Activated CD8-positive, alpha-beta memory T cell treated with anti-CD3 and anti-CD28 coated beads, Interleukin-2, amount 50 U/mL, for 24 hours (primary cell): ENCODE data around the gene CDC14B.
A peak's percentile ranks its signal among the peaks of the same experiment; 100 is the strongest.
"Not testable (repeated sequence)": the region's sequence is repeated elsewhere in the genome, so short reads cannot be mapped to it uniquely, and the experiment has no call there.

Source experiments
- DNase-seq: peaks from one replicate; pipeline ENCODE4 v3.0.0-alpha.2; 2020; ENCODE audit errors: extremely low read depth

CDC14B gene

GRCh38 chr9:96619491-96620180 is at the start of gene CDC14B:
Gene CDC14B, minus strand, starts transcription at chr9:96619843. Its CDS starts 465 bp downstream, at chr9:96619378.
- DNase-seq, result peak; percentile 45

- DNase-seq, result no peak
Measured at GRCh38 chr9:96668868-96669534, 49.4 kb upstream of the CDC14B start.

GRCh38 chr9:96667363-96667728 is 47.7 kb upstream of the CDC14B start:
- DNase-seq, result no peak

- DNase-seq, result not testable (repeated sequence)
Measured at GRCh38 chr9:96666653-96667362, 47.2 kb upstream of the CDC14B start.

- DNase-seq, result no peak
Measured at GRCh38 chr9:96665789-96666188, 46.1 kb upstream of the CDC14B start.

GRCh38 chr9:96663506-96664120 is 44.0 kb upstream of the CDC14B start:
- DNase-seq, result no peak

GRCh38 chr9:96661711-96662110 is 42.1 kb upstream of the CDC14B start:
- no peak for DNase-seq

- no peak for DNase-seq
Measured at GRCh38 chr9:96660692-96661248, 41.1 kb upstream of the CDC14B start.

- peak; percentile 38 for DNase-seq
Measured at GRCh38 chr9:96655198-96655851, 35.7 kb upstream of the CDC14B start, which contains the start of gene PRXL2C. Gene PRXL2C, minus strand, starts transcription at chr9:96655317. Its CDS starts 36 bp downstream, at chr9:96655281.

- no peak for DNase-seq
Measured at GRCh38 chr9:96654450-96655197, 35.0 kb upstream of the CDC14B start.

- DNase-seq, result no peak
Measured at GRCh38 chr9:96651626-96652025, 32.0 kb upstream of the CDC14B start.

GRCh38 chr9:96649620-96650324 is 30.1 kb upstream of the CDC14B start:
- no peak for DNase-seq

- no peak for DNase-seq
Measured at GRCh38 chr9:96646081-96646991, 26.7 kb upstream of the CDC14B start.

- DNase-seq, result no peak
Measured at GRCh38 chr9:96644137-96644536, 24.5 kb upstream of the CDC14B start.

- DNase-seq, result no peak
Measured at GRCh38 chr9:96641514-96641913, 21.9 kb upstream of the CDC14B start.

- DNase-seq, result no peak
Measured at GRCh38 chr9:96638606-96639364, 19.1 kb upstream of the CDC14B start.

- DNase-seq, result no peak
Measured at GRCh38 chr9:96636368-96636767, 16.7 kb upstream of the CDC14B start.

GRCh38 chr9:96633579-96633978 is 13.9 kb upstream of the CDC14B start:
- DNase-seq, result not testable (repeated sequence)
